Nephron (organoid): Measurements from ENCODE around the gene CTAGE4.
"Not testable (repeated sequence)": the region's sequence is repeated elsewhere in the genome, so short reads cannot be mapped to it uniquely, and the experiment has no call there.

Source experiments
- H3K27ac Mint-ChIP-seq, 3 experiments: 2 replicates each; pipeline ENCODE4 v1.8.0; 2020; ENCODE audit warnings: mixed read lengths in 3 of 3, mild to moderate bottlenecking in 2 of 3, moderate library complexity in 1 of 3
- H3K27me3 Mint-ChIP-seq: 2 replicates; pipeline ENCODE4 v1.8.0; 2021; ENCODE audit warnings: low read depth, mild to moderate bottlenecking, moderate library complexity, mixed read lengths
- H3K36me3 Mint-ChIP-seq: 2 replicates; pipeline ENCODE4 v1.8.0; 2020; ENCODE audit warnings: low read depth, mixed read lengths
- H3K4me1 Mint-ChIP-seq: 2 replicates; pipeline ENCODE4 v1.8.0; 2020; ENCODE audit warnings: mixed read lengths
- H3K4me3 Mint-ChIP-seq, 3 experiments: 2 replicates each; pipeline ENCODE4 v1.8.0; 2020; ENCODE audit warnings: mild to moderate bottlenecking in 3 of 3, mixed read lengths in 3 of 3, moderate library complexity in 2 of 3
- H3K9me3 Mint-ChIP-seq: 2 replicates; pipeline ENCODE4 v1.8.0; 2020; ENCODE audit warnings: mixed read lengths
- CTCF ChIP-seq, 3 experiments: fragments of 200-600 bp; sonication (generic); IDR thresholded peaks; one replicate each; pipeline ENCODE4 v1.5.0; 2021; ENCODE audit warnings: antibody characterized with exemption in 3 of 3; ENCODE audit not compliant: unreplicated experiment in 3 of 3

Gene CTAGE4

GRCh38 chr7:144183166-144183565, at the start of gene CTAGE4:
Gene CTAGE4 (plus strand): TSS chr7:144183466. CDS start chr7:144183504, 38 bp downstream.
- H3K27me3 Mint-ChIP-seq, H3K4me1 Mint-ChIP-seq, H3K36me3 Mint-ChIP-seq, H3K9me3 Mint-ChIP-seq, H3K27ac Mint-ChIP-seq, H3K4me3 Mint-ChIP-seq: not testable (repeated sequence)

GRCh38 chr7:144134116-144134515, 49.1 kb upstream of the CTAGE4 start:
- no peak for TF ChIP-seq CTCF (IDR thresholded peaks at IDR 0.05; ENCODE audit: unreplicated experiment in 3 of 3)
- Mint-ChIP-seq H3K36me3 (no peaks in the 10 kb centered on the region), H3K4me1 (no peaks in the 10 kb centered on the region), H3K4me3 (no peak overlapping the region), H3K27ac (no peak overlapping the region), H3K9me3 (no peaks in the 10 kb centered on the region), H3K27me3 (peaks cover 8% of the 10 kb centered on the region)

- Mint-ChIP-seq H3K4me3 (no peak overlapping the region), H3K9me3 (peaks cover 2% of the 10 kb centered on the region), H3K27ac (no peak overlapping the region), H3K4me1 (no peaks in the 10 kb centered on the region), H3K36me3 (no peaks in the 10 kb centered on the region), H3K27me3 (peaks cover 4% of the 10 kb centered on the region)
- no peak for TF ChIP-seq CTCF (IDR thresholded peaks at IDR 0.05; ENCODE audit: unreplicated experiment in 3 of 3)
Measured at GRCh38 chr7:144137501-144137900, 45.8 kb upstream of the CTAGE4 start.

- Mint-ChIP-seq H3K4me1 (no peaks in the 10 kb centered on the region), H3K4me3 (no peak overlapping the region), H3K36me3 (no peaks in the 10 kb centered on the region), H3K27ac (no peak overlapping the region), H3K9me3 (peaks cover 4% of the 10 kb centered on the region), H3K27me3 (no peaks in the 10 kb centered on the region)
- no peak for TF ChIP-seq CTCF (IDR thresholded peaks at IDR 0.05; ENCODE audit: unreplicated experiment in 3 of 3)
Measured at GRCh38 chr7:144142187-144142586, 41.1 kb upstream of the CTAGE4 start.

GRCh38 chr7:144144426-144144825, 38.8 kb upstream of the CTAGE4 start:
- Mint-ChIP-seq H3K27me3 (no peaks in the 10 kb centered on the region), H3K36me3 (peaks cover 6% of the 10 kb centered on the region), H3K27ac (peak overlapping the region in 1 of 3 experiments; percentile 20), H3K4me3 (no peak overlapping the region), H3K4me1 (no peaks in the 10 kb centered on the region), H3K9me3 (peaks cover 19% of the 10 kb centered on the region)
- no peak for TF ChIP-seq CTCF (IDR thresholded peaks at IDR 0.05; ENCODE audit: unreplicated experiment in 3 of 3)

- Mint-ChIP-seq H3K4me1 (no peaks in the 10 kb centered on the region), H3K27ac (no peak overlapping the region)
- TF ChIP-seq CTCF (IDR thresholded peaks at IDR 0.05; ENCODE audit: unreplicated experiment in 3 of 3): no peak
Measured at GRCh38 chr7:144148224-144148827, 34.9 kb upstream of the CTAGE4 start.

More at GRCh38 chr7:144148224-144148827, 34.9 kb upstream of the CTAGE4 start:
- Mint-ChIP-seq H3K36me3 (peaks cover 6% of the 10 kb centered on the region), H3K4me3 (no peak overlapping the region), H3K9me3 (peaks cover 23% of the 10 kb centered on the region), H3K27me3 (peaks cover 4% of the 10 kb centered on the region)
